GM19099 (cell line): Measurements from ENCODE around the gene RBM33.

Source experiments
- POLR2A ChIP-seq: IDR thresholded peaks from 3 replicates; pipeline ENCODE4 v1.6.1; 2011; ENCODE audit warnings: low read depth; ENCODE audit not compliant: insufficient read length; ENCODE audit errors: extremely low read depth

The RBM33 gene

DNA sequence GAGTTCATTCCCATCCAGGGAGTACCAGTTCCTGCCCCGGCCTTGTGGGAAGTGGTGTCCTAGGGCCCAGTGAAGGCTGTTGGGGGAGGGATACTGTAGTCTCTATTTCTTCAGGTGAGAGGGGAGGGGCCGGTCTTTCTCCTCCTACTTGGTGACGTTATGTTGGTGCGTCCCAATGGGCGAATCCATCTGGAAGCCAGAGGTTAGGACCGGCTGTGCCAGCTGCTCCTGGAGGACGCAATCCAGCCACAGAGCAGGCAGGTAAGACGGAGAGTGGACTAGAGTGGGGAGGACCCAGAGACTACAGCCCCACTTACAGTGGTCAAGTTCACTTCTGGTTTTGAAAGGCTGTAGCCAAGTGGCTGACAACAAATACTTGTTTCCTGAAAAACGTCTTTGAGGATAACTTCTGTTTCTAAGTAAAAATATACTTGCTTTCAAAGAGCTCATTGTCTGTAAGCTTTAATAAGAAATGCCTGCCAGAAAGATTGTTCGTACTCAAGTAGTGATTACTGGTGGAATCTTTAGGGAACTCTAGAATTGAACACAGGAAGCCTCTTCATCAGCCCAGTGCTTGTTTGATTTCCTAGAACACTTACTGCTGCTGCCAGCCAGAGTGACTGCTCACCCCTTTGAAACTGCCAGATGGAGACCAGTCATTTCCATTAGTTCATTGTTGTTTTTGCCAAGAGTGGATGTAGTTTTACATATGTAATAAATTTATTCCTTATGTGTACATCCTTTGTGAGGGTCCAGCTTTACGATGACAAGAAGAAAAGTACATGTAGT lies 25.4 kb downstream of the RBM33 start:
- TF ChIP-seq POLR2A: no peak

- TF ChIP-seq POLR2A: no peak
Observed at GRCh38 chr7:155670521-155670920, 26.1 kb downstream of the RBM33 start.

DNA sequence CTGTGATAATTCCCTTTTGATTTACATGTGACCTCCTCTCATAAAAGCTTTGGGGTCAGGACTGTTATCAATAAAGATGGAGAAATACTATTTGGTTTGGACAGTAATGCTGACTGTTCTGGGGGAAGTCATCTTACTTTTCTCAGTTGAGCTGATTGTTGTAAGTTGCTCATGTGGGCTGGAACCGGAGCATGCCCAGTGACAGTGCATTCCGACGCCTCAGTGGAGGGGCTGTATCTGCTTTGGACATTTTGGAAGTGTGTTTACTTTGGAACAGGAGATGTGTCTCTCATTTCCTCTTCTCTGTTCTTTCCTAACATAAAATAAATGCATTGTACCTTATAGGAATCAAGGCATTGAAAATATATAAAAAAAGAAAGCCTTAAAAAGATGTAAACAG lies 30.1 kb downstream of the RBM33 start:
- TF ChIP-seq POLR2A: no peak

GRCh38 chr7:155676052-155676451 lies 31.6 kb downstream of the RBM33 start:
- no peak for TF ChIP-seq POLR2A

DNA sequence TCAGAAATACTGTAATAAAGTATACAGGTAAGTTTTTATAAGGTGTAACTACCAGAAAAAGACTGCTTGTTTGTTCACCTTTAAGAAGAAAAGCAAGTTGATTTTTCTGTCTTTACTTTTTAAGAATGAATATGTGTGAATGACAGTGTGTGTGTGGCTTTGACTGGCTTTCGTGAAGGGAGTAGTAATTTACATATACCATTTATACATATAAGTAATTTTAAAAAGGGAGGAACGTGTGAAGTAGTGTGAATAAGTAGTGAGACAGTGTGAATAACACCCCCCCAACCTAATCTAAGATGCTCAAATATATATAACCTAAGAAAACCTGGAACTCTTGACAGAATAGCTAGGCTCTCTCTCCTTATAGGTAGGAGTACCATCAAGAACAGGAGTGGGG lies 33.2 kb downstream of the RBM33 start:
- no peak for TF ChIP-seq POLR2A

DNA sequence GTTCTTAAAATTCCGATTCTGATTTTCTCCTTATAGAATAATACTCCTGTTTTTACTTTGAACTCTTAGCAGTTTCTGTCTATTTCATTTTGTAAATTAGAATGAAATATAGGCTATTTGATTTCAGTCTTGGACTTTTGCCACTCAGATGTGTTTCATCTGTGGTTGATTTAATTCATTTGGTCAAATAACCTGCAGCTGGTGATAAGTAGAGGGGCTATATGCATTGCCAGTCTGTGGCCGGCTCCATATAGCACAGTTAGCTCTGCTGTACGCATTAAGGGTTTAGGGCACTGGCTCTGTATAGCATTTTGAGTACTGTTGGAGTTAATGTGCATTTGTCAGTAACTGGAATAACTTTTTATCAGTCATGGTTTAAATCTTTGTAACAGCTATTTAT lies 35.7 kb downstream of the RBM33 start:
- TF ChIP-seq POLR2A: no peak

- no peak for TF ChIP-seq POLR2A
Observed at GRCh38 chr7:155680864-155681263, 36.4 kb downstream of the RBM33 start.

DNA sequence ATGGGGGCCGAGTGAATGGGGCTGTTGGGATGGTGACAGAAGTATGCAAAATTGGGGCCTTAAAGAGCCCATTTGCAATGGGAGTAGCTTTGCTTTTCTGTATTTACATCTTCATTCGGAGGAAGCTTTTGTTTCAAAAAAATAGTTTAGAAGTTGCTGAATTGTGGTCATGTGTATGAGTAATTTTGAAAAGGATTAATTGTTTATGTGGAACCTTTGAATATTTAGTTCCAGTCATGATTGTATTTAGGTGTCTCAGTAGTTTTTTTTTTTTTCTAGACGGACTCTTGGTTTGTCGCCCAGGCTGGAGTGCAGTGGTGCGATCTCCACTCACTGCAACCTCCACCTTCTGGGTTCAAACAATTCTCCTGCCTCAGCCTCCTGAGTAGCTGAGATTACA lies 37.2 kb downstream of the RBM33 start:
- no peak for TF ChIP-seq POLR2A

DNA sequence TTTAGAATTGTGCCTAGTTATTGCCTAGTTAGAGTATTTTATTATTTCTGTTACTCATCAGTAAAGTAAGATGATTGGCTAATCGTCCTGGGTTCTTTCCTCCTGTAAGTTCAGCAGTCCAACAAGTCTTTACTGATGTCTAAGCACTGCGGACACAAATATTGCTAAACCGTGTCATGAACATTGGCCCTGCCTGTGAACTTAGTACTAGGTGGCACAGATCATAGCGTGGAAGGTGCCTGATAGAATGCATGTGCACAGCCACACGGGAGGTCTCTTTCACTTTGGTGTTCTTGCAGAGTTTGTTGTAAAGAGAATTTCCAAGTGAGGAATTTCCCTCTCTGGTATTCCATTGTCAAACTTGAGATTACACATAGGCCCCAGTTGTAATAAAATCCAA lies 38.0 kb downstream of the RBM33 start:
- no peak for TF ChIP-seq POLR2A

GRCh38 chr7:155683098-155683497 lies 38.6 kb downstream of the RBM33 start:
- TF ChIP-seq POLR2A: no peak

DNA sequence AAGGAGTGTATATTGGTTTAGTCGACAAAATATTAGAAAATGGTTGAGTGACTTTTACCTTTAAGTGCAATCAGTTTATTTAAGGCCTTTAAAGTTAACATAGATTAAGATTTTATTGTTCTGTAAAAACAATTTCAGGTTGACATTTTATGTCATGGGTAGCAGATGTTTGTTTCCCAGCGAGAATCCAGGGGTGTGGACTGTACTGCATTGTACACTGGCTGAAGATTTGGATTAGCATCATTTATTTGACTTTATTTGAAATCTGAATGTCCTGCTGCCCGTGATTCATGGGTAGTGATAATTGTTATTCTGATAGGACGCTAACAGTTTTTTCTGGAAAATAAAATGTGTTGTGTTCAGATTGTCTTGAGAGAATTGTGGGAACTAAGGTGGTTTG lies 39.3 kb downstream of the RBM33 start:
- no peak for TF ChIP-seq POLR2A

GRCh38 chr7:155684543-155684942 lies 40.1 kb downstream of the RBM33 start:
- no peak for TF ChIP-seq POLR2A

DNA sequence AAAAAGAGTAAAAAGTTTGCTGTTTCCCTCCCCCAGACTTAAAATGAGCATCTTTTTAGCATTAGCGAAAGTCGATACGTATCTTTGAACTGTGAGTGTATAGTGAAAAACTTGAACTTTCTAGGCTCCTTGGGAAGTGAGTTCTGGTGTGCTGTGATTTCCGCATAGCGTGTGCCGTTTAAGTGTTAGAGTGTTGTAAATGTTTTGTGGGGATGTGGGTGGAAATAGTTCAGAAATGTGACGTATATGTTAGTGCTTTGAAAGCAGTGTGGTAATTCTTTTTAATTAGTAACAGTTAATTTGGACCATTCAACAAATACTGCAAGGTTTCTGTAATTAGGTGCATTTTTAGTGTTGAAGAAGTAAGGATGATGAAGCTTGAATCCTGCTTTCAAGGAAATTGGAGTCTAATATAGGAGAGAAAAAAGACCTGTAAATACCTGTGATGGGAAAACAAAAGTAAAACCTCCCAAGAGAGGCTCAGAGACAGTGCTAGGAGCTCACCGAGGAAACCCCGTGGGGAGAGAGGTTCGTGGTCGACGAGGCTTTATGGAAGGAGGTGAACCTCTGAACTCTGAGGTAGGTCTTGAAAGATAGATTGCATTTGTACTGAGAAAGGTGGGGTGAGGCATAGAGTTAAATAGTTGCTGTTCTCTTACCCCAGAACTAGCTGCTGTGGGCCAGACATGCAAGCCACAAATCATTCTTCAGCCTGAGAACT lies 40.8 kb downstream of the RBM33 start:
- no peak for TF ChIP-seq POLR2A

- TF ChIP-seq POLR2A: no peak
Observed at GRCh38 chr7:155685791-155686160, 41.3 kb downstream of the RBM33 start.

DNA sequence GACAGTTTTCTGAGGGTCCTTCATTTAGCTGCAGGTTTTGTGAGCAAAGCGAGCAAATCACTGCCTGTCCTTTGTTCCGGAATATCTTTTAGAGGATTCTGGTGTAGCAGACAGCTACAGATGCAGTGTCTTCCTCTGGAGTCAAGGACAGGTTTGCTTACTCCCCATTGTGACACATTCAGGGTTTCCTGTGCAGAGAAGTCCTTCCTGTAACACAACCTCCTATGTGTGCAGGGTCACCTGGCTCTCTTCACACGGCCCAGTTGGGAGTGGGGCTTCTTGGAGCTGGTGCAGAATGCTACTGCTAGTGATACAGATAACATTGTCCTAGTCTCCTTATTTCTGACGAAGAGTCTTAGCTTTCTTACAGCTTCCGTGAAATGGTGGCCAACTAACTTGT lies 47.9 kb downstream of the RBM33 start:
- no peak for TF ChIP-seq POLR2A

GRCh38 chr7:155693826-155694225 lies 49.4 kb downstream of the RBM33 start:
- no peak for TF ChIP-seq POLR2A
